C4-2B (cell line): ENCODE measurements around the gene AGAP1.

Experiments used
- H3K27ac ChIP-seq: fragments of 450-650 bp; 2 replicates; pipeline ENCODE4 v1.5.1; 2017
- CTCF ChIP-seq: fragments of 450-650 bp; conservative IDR thresholded peaks from 2 replicates; pipeline ENCODE4 v1.5.1; 2017; ENCODE audit warnings: mild to moderate bottlenecking
- ZFX ChIP-seq: fragments of 450-650 bp; IDR thresholded peaks from 2 replicates; pipeline ENCODE4 v1.6.1; 2017

The AGAP1 gene

GRCh38 chr2:235843591-235844395, 349.9 kb downstream of the AGAP1 start:
- no peak overlapping the region for H3K27ac ChIP-seq
- TF ChIP-seq ZFX (no peak), CTCF (no peak)

GRCh38 chr2:235844561-235844960, 350.7 kb downstream of the AGAP1 start:
- no peak overlapping the region for H3K27ac ChIP-seq
- TF ChIP-seq ZFX (no peak), CTCF (no peak)

- H3K27ac ChIP-seq = no peak overlapping the region
- TF ChIP-seq ZFX (no peak), CTCF (no peak)
Measured at GRCh38 chr2:235845245-235845644, 351.4 kb downstream of the AGAP1 start.

- TF ChIP-seq ZFX = no peak
- no peak for TF ChIP-seq CTCF
- no peak overlapping the region for H3K27ac ChIP-seq
Measured at GRCh38 chr2:235847576-235847975, 353.7 kb downstream of the AGAP1 start.

- H3K27ac ChIP-seq = no peak overlapping the region
- TF ChIP-seq ZFX = no peak
- TF ChIP-seq CTCF = no peak
Measured at GRCh38 chr2:235848055-235848454, 354.2 kb downstream of the AGAP1 start.

- no peak for TF ChIP-seq ZFX
- no peak for TF ChIP-seq CTCF
- no peak overlapping the region for H3K27ac ChIP-seq
Measured at GRCh38 chr2:235848946-235849345, 355.1 kb downstream of the AGAP1 start.

GRCh38 chr2:235849489-235849888, 355.6 kb downstream of the AGAP1 start:
- H3K27ac ChIP-seq = no peak overlapping the region
- no peak for TF ChIP-seq ZFX
- no peak for TF ChIP-seq CTCF
